OCI-LY3 (cell line): ENCODE measurements around the gene SSR1.

Experiments used
- EZH2phosphoT487 ChIP-seq: fragments of 200-600 bp; shearing (Covaris generic); IDR thresholded peaks from 2 replicates; pipeline ENCODE4 v1.6.1; 2018; ENCODE audit warnings: antibody characterized with exemption, mixed run types, low read depth
- TF ChIP-seq, protein P1 (sequence below): fragments of 200-600, 300-600 bp; sonication (generic); IDR thresholded peaks from 2 replicates; pipeline ENCODE4 v1.5.1; 2014; ENCODE audit warnings: antibody characterized with exemption, low read length, low read depth

DNA sequence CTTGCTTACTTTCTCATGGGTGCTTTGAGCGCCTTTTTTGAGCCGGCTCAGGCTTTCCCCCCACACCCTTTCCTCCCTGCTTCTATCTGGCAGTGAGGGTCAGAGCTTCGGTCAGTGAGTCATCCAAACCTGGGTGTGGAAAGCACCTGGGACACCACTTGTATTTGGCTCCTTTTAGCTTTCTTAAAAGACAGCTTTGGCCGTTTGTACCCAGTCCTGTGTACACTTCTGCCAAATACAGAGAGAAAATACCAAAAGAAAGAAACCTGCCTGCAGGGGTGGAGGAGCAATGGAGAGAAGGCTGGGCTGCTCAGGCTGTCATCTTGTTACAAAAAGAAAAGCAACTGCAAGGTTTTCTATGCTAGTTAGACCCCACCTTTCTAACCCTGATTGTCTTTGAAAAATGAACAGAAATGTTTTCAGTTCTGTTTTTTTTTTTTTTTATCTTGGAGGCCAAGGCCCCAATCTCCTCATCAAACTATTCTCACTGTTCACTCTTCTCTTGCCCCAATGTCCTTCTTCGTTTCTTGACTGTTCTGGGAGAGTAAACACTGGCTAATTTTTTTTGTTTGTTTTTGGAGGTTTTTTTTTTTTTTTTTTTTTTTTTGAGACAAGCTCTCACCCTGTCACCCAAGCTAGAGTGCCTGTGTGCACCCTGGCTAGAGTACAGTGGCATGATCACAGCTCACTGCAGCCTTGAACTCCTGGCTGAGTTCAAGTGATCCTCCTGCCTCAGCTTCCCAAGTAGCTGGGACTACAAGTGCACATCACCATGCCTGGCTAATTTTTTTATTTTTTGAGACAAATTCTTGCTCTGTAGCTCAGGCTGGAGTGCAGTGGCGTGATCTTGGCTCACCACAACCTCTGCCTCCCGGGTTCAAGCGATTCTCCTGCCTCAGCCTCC, 76.4 kb downstream of the SSR1 start:
- TF ChIP-seq, protein P1, sequence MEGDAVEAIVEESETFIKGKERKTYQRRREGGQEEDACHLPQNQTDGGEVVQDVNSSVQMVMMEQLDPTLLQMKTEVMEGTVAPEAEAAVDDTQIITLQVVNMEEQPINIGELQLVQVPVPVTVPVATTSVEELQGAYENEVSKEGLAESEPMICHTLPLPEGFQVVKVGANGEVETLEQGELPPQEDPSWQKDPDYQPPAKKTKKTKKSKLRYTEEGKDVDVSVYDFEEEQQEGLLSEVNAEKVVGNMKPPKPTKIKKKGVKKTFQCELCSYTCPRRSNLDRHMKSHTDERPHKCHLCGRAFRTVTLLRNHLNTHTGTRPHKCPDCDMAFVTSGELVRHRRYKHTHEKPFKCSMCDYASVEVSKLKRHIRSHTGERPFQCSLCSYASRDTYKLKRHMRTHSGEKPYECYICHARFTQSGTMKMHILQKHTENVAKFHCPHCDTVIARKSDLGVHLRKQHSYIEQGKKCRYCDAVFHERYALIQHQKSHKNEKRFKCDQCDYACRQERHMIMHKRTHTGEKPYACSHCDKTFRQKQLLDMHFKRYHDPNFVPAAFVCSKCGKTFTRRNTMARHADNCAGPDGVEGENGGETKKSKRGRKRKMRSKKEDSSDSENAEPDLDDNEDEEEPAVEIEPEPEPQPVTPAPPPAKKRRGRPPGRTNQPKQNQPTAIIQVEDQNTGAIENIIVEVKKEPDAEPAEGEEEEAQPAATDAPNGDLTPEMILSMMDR = no peak
- TF ChIP-seq EZH2phosphoT487 = no peak
